Measurements from ENCODE around the gene HECTD2. TPM values are rescaled to one million over a fixed set of nuclear protein-coding genes. Genes with fewer than 3 reads are reported as not detected.
"Not testable (repeated sequence)": the region's sequence is repeated elsewhere in the genome, so short reads cannot be mapped to it uniquely, and the experiment has no call there.

Gene HECTD2
- total RNA-seq, 1 donor: 17.8 TPM

- peak; percentile 81 for DNase-seq (ENCODE audit: low read depth)
- H3K4me3 ChIP-seq (ENCODE audit: low read depth, low read length): no peak overlapping the region
- TF ChIP-seq, protein P1, sequence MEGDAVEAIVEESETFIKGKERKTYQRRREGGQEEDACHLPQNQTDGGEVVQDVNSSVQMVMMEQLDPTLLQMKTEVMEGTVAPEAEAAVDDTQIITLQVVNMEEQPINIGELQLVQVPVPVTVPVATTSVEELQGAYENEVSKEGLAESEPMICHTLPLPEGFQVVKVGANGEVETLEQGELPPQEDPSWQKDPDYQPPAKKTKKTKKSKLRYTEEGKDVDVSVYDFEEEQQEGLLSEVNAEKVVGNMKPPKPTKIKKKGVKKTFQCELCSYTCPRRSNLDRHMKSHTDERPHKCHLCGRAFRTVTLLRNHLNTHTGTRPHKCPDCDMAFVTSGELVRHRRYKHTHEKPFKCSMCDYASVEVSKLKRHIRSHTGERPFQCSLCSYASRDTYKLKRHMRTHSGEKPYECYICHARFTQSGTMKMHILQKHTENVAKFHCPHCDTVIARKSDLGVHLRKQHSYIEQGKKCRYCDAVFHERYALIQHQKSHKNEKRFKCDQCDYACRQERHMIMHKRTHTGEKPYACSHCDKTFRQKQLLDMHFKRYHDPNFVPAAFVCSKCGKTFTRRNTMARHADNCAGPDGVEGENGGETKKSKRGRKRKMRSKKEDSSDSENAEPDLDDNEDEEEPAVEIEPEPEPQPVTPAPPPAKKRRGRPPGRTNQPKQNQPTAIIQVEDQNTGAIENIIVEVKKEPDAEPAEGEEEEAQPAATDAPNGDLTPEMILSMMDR (IDR thresholded peaks at IDR 0.05; ENCODE audit: insufficient read depth, low read length): peak; percentile 60
These were observed 20.3 kb upstream of the HECTD2 start for GRCh38 chr10:91389636-91390512.

DNA sequence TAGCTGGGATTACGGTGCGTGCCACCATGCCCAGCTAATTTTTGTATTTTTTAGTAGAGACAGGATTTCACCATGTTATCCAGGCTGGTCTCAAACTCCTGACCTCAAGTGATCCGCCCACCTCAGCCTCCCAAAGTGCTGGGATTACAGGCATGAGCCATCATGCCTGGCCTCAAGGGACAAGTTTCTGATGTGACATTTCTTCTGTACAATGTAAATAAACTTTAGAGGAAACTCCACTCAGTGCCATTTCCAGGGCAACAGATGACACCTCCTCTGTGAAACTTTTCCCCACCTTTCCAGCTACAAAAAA, 19.7 kb upstream of the HECTD2 start:
- not testable (repeated sequence) for H3K4me3 ChIP-seq (ENCODE audit: low read depth, low read length); DNase-seq (ENCODE audit: low read depth)

DNA sequence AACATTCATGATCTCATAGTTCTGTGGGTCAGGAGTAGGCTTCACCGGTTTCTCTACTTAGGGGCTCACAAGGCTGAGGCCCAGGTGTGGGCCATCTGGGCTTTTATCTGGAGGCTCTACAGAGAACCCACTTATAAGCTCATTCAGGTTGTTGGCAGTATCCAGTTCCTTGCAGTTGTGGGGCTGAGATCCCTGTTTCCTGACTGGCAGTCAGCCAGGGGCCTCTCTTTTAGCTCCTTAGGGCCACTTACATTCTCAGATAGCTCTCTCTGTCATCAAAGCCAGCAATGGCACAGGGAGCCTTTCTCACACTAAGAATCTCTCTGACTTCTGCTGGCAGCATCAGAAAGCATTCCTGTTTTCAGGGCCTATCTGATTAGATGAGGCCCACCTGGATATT, 18.2 kb upstream of the HECTD2 start:
- TF ChIP-seq, protein P1 (IDR thresholded peaks at IDR 0.05; ENCODE audit: insufficient read depth, low read length): no peak
- no peak for DNase-seq (ENCODE audit: low read depth)
- H3K4me3 ChIP-seq (ENCODE audit: low read depth, low read length): no peak overlapping the region

GRCh38 chr10:91406322-91406721, 3.8 kb upstream of the HECTD2 start:
- no peak for DNase-seq (ENCODE audit: low read depth)
- H3K4me3 ChIP-seq (ENCODE audit: low read depth, low read length): no peak overlapping the region
- TF ChIP-seq, protein P1 (IDR thresholded peaks at IDR 0.05; ENCODE audit: insufficient read depth, low read length): no peak

GRCh38 chr10:91409069-91409868, 875 bp upstream of the HECTD2 start:
- TF ChIP-seq, protein P1 (IDR thresholded peaks at IDR 0.05; ENCODE audit: insufficient read depth, low read length): no peak
- DNase-seq (ENCODE audit: low read depth): peak; percentile 88
- peak overlapping the region; percentile 81 for H3K4me3 ChIP-seq (ENCODE audit: low read depth, low read length)

DNA sequence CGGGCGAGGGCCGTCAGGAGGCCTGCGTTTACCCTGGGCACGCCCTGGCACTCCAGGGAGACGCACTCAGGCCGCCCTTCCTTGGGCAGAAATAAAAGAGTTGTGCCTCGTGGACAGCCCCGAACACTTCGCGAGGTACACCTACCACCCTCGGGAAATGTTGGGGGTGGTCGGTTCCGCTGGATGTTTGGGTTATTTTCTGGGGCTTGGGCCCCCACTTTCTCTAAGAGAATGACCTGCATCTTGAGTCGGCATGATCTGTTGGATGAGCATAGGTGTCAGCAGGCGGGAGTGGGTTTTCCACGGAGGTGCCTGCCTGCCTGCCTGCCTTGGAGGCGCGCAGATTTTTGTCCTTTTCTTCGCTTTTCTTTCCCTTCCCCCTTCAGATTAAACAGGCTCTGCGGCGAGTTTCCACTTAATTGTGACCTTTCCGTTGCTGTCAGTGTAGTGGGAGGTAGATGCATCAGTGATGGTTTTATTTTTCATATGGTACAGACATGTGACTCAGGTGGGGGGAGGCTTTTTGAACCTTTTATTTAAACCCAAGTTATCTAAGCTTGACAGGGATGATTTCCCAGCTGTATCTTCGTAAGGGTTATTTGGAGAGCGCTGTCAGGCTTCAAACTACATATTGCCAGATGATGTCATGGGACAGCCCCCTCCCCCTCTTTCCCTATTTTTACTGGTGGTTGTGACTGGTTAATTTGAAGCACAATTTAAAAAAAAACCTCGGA, 661 bp downstream of the HECTD2 start:
- TF ChIP-seq, protein P1 (IDR thresholded peaks at IDR 0.05; ENCODE audit: insufficient read depth, low read length): no peak
- DNase-seq (ENCODE audit: low read depth): peak; percentile 37

DNA sequence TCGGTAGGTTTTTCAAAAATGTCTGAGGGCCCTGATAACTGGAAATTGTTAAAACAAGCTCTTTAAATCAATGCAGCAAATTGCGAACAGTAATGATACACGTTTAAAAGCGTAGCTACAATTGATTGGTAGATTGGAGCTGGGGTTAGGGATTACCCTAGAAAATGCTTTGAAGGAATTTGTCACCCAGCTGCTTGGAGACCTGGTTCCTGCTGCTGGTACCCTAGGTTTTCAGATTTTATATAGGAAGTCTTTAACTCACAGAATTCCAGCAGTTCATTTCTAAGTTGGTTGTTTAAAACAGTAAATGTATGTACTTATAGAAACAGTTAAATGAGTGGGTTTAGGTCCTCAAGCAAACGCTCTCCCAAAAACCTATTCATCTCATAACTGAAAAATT, 1.5 kb downstream of the HECTD2 start:
- H3K4me3 ChIP-seq (ENCODE audit: low read depth, low read length): peak overlapping the region; percentile 79
- TF ChIP-seq, protein P1 (IDR thresholded peaks at IDR 0.05; ENCODE audit: insufficient read depth, low read length): no peak

More for the DNA sequence above, 661 bp downstream of the HECTD2 start:
- H3K4me3 ChIP-seq (ENCODE audit: low read depth, low read length): peak overlapping the region; percentile 79

More for the DNA sequence above, 1.5 kb downstream of the HECTD2 start:
- DNase-seq (ENCODE audit: low read depth): no peak

Measured in fibroblast of the aortic adventitia (primary cell).